NT2/D1 (cell line): Measurements from ENCODE around the gene CIROP.

ENCODE experiments used
- YY1 ChIP-seq: IDR thresholded peaks from 2 replicates; pipeline ENCODE4 v1.6.1; 2011; ENCODE audit not compliant: insufficient read length, insufficient read depth
- ZNF274 ChIP-seq: IDR thresholded peaks from 2 replicates; pipeline ENCODE4 v1.6.1; 2011; ENCODE audit warnings: mild to moderate bottlenecking, low read depth, low read length

DNA sequence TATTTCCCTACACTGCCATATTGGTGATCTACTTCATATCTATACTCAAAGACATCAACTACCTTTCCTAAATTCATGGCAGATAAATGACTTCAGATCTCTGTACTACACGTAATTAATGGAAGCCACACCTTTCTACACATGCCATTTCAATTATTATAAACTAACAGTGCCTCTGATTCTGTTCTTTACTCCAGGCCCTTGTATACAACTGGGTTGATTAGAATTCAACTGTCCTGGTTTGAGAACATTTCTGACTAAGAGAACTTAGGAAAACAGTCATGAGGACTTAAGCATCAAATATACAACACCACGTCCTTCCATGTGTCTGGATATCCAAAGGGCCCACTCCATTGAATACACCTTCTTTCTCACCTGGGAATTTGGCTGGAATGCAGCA is 11.7 kb downstream of the CIROP start:
- TF ChIP-seq ZNF274 (no peak), YY1 (no peak)
